Progenitor cell of endocrine pancreas (in vitro differentiated cells): Measurements from ENCODE around the gene PXN. TPM values are rescaled to one million over a fixed set of nuclear protein-coding genes. Genes with fewer than 3 reads are reported as not detected.
A peak's percentile ranks its signal among the peaks of the same experiment; 100 is the strongest.
"Not testable (repeated sequence)": the region's sequence is repeated elsewhere in the genome, so short reads cannot be mapped to it uniquely, and the experiment has no call there.

Source experiments
- DNase-seq: peaks from one replicate; pipeline ENCODE4 v3.0.0; 2021; ENCODE audit warnings: low spot score; ENCODE audit not compliant: unreplicated experiment
- H3K27ac Mint-ChIP-seq: 2 replicates; pipeline ENCODE4 v1.8.0; 2021; ENCODE audit warnings: mild to moderate bottlenecking, moderate library complexity, mixed read lengths
- H3K27me3 Mint-ChIP-seq: 2 replicates; pipeline ENCODE4 v1.8.0; 2021; ENCODE audit warnings: mixed read lengths
- H3K36me3 Mint-ChIP-seq: 2 replicates; pipeline ENCODE4 v1.8.0; 2022; ENCODE audit warnings: mixed read lengths; ENCODE audit not compliant: insufficient read depth
- H3K4me1 Mint-ChIP-seq: 2 replicates; pipeline ENCODE4 v1.8.0; 2021; ENCODE audit warnings: low read depth, mixed read lengths
- H3K4me3 Mint-ChIP-seq: 2 replicates; pipeline ENCODE4 v1.8.0; 2021; ENCODE audit warnings: low read depth, mild to moderate bottlenecking, moderate library complexity, mixed read lengths
- H3K9me3 Mint-ChIP-seq: 2 replicates; pipeline ENCODE4 v1.8.0; 2021; ENCODE audit warnings: low read depth, mixed read lengths
- CTCF ChIP-seq: fragments of 200-600 bp; sonication (generic); IDR thresholded peaks from one replicate; pipeline ENCODE4 v1.5.0; 2021; ENCODE audit warnings: antibody characterized with exemption, mild to moderate bottlenecking; ENCODE audit not compliant: unreplicated experiment
- total RNA-seq: library from RNA; stranded (reverse); gene quantifications from 2 replicates; pipeline ENCODE4 v1.2.1, GENCODE V29; 2021

PXN gene
- total RNA-seq, 1 donor from 2014 or later: 71.4 TPM

GRCh38 chr12:120196363-120196762 lies 69.2 kb downstream of the PXN start:
- Mint-ChIP-seq H3K27me3 (no peaks in the 10 kb centered on the region), H3K9me3 (no peaks in the 10 kb centered on the region), H3K36me3 (peaks cover 16% of the 10 kb centered on the region), H3K27ac (no peak overlapping the region), H3K4me3 (no peak overlapping the region), H3K4me1 (peaks cover 29% of the 10 kb centered on the region)
- DNase-seq: no peak
- TF ChIP-seq CTCF: no peak

GRCh38 chr12:120194534-120195395 lies 70.8 kb downstream of the PXN start, which contains the start of gene GCN1:
GCN1 (minus strand) TSS chr12:120194715; CDS start chr12:120194697, 18 bp downstream.
- Mint-ChIP-seq H3K36me3 (peaks cover 19% of the 10 kb centered on the region), H3K27me3 (no peaks in the 10 kb centered on the region), H3K4me1 (peaks cover 22% of the 10 kb centered on the region), H3K27ac (peak within 1 kb of the TSS; percentile 98), H3K4me3 (peak within 1 kb of the TSS; percentile 91), H3K9me3 (no peaks in the 10 kb centered on the region)
- no peak for TF ChIP-seq CTCF
- DNase-seq: peak; percentile 76

- Mint-ChIP-seq H3K27ac (peak overlapping the region; percentile 96), H3K36me3 (peaks cover 18% of the 10 kb centered on the region), H3K27me3 (no peaks in the 10 kb centered on the region), H3K4me1 (peaks cover 20% of the 10 kb centered on the region), H3K9me3 (no peaks in the 10 kb centered on the region), H3K4me3 (peak overlapping the region; percentile 91)
- TF ChIP-seq CTCF: no peak
- no peak for DNase-seq
These were observed 71.3 kb downstream of the PXN start for GRCh38 chr12:120194226-120194533.

GRCh38 chr12:120193286-120193685 lies 72.2 kb downstream of the PXN start:
- H3K27ac Mint-ChIP-seq: peak overlapping the region; percentile 96

GRCh38 chr12:120190985-120191480 lies 74.5 kb downstream of the PXN start:
- H3K36me3 Mint-ChIP-seq: peaks cover 12% of the 10 kb centered on the region
- peaks cover 14% of the 10 kb centered on the region for H3K4me1 Mint-ChIP-seq
- no peaks in the 10 kb centered on the region for H3K9me3 Mint-ChIP-seq
- no peak for TF ChIP-seq CTCF
- no peak for DNase-seq
- no peaks in the 10 kb centered on the region for H3K27me3 Mint-ChIP-seq
- no peak overlapping the region for H3K4me3 Mint-ChIP-seq
- H3K27ac Mint-ChIP-seq: peak overlapping the region; percentile 33

More at GRCh38 chr12:120193286-120193685, 72.2 kb downstream of the PXN start:
- H3K9me3 Mint-ChIP-seq, DNase-seq, H3K27me3 Mint-ChIP-seq: not testable (repeated sequence)
- H3K4me3 Mint-ChIP-seq: peak overlapping the region; percentile 91
- peaks cover 15% of the 10 kb centered on the region for H3K4me1 Mint-ChIP-seq
- peaks cover 14% of the 10 kb centered on the region for H3K36me3 Mint-ChIP-seq

- no peak for TF ChIP-seq CTCF
- H3K4me1 Mint-ChIP-seq: peaks cover 14% of the 10 kb centered on the region
- no peak overlapping the region for H3K27ac Mint-ChIP-seq
- H3K4me3 Mint-ChIP-seq: no peak overlapping the region
- H3K36me3 Mint-ChIP-seq: peaks cover 12% of the 10 kb centered on the region
- H3K27me3 Mint-ChIP-seq: no peaks in the 10 kb centered on the region
- H3K9me3 Mint-ChIP-seq: no peaks in the 10 kb centered on the region
- DNase-seq: no peak
These were observed 75.1 kb downstream of the PXN start for GRCh38 chr12:120190386-120190785.
